Nephron (organoid): ENCODE results near the gene OR8A1.

Source experiments
- H3K27ac Mint-ChIP-seq, 3 experiments: 2 replicates each; pipeline ENCODE4 v1.8.0; 2020; ENCODE audit warnings: mixed read lengths in 3 of 3, mild to moderate bottlenecking in 2 of 3, moderate library complexity in 1 of 3
- H3K27me3 Mint-ChIP-seq: 2 replicates; pipeline ENCODE4 v1.8.0; 2021; ENCODE audit warnings: low read depth, mild to moderate bottlenecking, moderate library complexity, mixed read lengths
- H3K36me3 Mint-ChIP-seq: 2 replicates; pipeline ENCODE4 v1.8.0; 2020; ENCODE audit warnings: low read depth, mixed read lengths
- H3K4me1 Mint-ChIP-seq: 2 replicates; pipeline ENCODE4 v1.8.0; 2020; ENCODE audit warnings: mixed read lengths
- H3K4me3 Mint-ChIP-seq, 3 experiments: 2 replicates each; pipeline ENCODE4 v1.8.0; 2020; ENCODE audit warnings: mild to moderate bottlenecking in 3 of 3, mixed read lengths in 3 of 3, moderate library complexity in 2 of 3
- H3K9me3 Mint-ChIP-seq: 2 replicates; pipeline ENCODE4 v1.8.0; 2020; ENCODE audit warnings: mixed read lengths
- CTCF ChIP-seq, 3 experiments: fragments of 200-600 bp; sonication (generic); IDR thresholded peaks; one replicate each; pipeline ENCODE4 v1.5.0; 2021; ENCODE audit warnings: antibody characterized with exemption in 3 of 3; ENCODE audit not compliant: unreplicated experiment in 3 of 3

OR8A1 gene

GRCh38 chr11:124610295-124610694 lies 40.5 kb downstream of the OR8A1 start:
- Mint-ChIP-seq H3K27ac (no peak overlapping the region), H3K9me3 (no peaks in the 10 kb centered on the region), H3K27me3 (no peaks in the 10 kb centered on the region), H3K4me1 (no peaks in the 10 kb centered on the region), H3K4me3 (no peak overlapping the region), H3K36me3 (no peaks in the 10 kb centered on the region)
- TF ChIP-seq CTCF (IDR thresholded peaks at IDR 0.05; ENCODE audit: unreplicated experiment in 3 of 3): no peak

- Mint-ChIP-seq H3K27ac (no peak within 1 kb of the TSS), H3K9me3 (no peaks in the 10 kb centered on the region), H3K36me3 (no peaks in the 10 kb centered on the region), H3K4me3 (no peak within 1 kb of the TSS), H3K27me3 (no peaks in the 10 kb centered on the region), H3K4me1 (no peaks in the 10 kb centered on the region)
- no peak for TF ChIP-seq CTCF (IDR thresholded peaks at IDR 0.05; ENCODE audit: unreplicated experiment in 3 of 3)
Measured at GRCh38 chr11:124611064-124611463, 41.3 kb downstream of the OR8A1 start, which contains the start of gene PANX3. Gene PANX3 (plus strand): TSS chr11:124611428. CDS start chr11:124611557, 129 bp downstream.

- no peaks in the 10 kb centered on the region for H3K9me3 Mint-ChIP-seq
- no peaks in the 10 kb centered on the region for H3K4me1 Mint-ChIP-seq
- no peak overlapping the region for H3K27ac Mint-ChIP-seq
- no peak overlapping the region for H3K4me3 Mint-ChIP-seq
- no peaks in the 10 kb centered on the region for H3K27me3 Mint-ChIP-seq
- no peaks in the 10 kb centered on the region for H3K36me3 Mint-ChIP-seq
- no peak for TF ChIP-seq CTCF (IDR thresholded peaks at IDR 0.05; ENCODE audit: unreplicated experiment in 3 of 3)
Measured at GRCh38 chr11:124612045-124612444, 42.2 kb downstream of the OR8A1 start.

GRCh38 chr11:124612567-124613246 lies 42.9 kb downstream of the OR8A1 start:
- Mint-ChIP-seq H3K4me1 (no peaks in the 10 kb centered on the region), H3K27me3 (no peaks in the 10 kb centered on the region), H3K4me3 (no peak overlapping the region), H3K36me3 (no peaks in the 10 kb centered on the region), H3K27ac (no peak overlapping the region), H3K9me3 (no peaks in the 10 kb centered on the region)
- TF ChIP-seq CTCF (IDR thresholded peaks at IDR 0.05; ENCODE audit: unreplicated experiment in 3 of 3): no peak

GRCh38 chr11:124618863-124619262 lies 49.1 kb downstream of the OR8A1 start:
- Mint-ChIP-seq H3K27ac (no peak overlapping the region), H3K4me1 (peaks cover 6% of the 10 kb centered on the region), H3K27me3 (no peaks in the 10 kb centered on the region), H3K9me3 (no peaks in the 10 kb centered on the region), H3K4me3 (no peak overlapping the region), H3K36me3 (no peaks in the 10 kb centered on the region)
- no peak for TF ChIP-seq CTCF (IDR thresholded peaks at IDR 0.05; ENCODE audit: unreplicated experiment in 3 of 3)
